Omental fat pad (tissue), 4 donors: ENCODE data around the gene ANKS3. TPM values are rescaled to one million over a fixed set of nuclear protein-coding genes. Genes with fewer than 3 reads are reported as not detected.
A peak's percentile ranks its signal among the peaks of the same experiment; 100 is the strongest.
"Not testable (repeated sequence)": the region's sequence is repeated elsewhere in the genome, so short reads cannot be mapped to it uniquely, and the experiment has no call there.

Experiments
- ATAC-seq: fragments of 150-250 bp; one replicate; pipeline ENCODE4 v1.9.1; 2016; ENCODE audit warnings: mild to moderate bottlenecking, moderate library complexity; ENCODE audit not compliant: low FRiP score
- DNase-seq: peaks from one replicate; pipeline ENCODE4 v3.0.0-alpha.2; 2019; ENCODE audit warnings: low spot score
- CTCF ChIP-seq, 3 donors: fragments of 450-650 bp; IDR thresholded peaks; one replicate each; pipeline ENCODE4 v1.5.1; 2016 to 2017; ENCODE audit warnings: antibody characterized with exemption in 3 of 3, mild to moderate bottlenecking in 3 of 3, moderate library complexity in 2 of 3
- small RNA-seq: library from RNA; depleted of rRNA; stranded (forward); fragments of <200 nt; gene quantifications from one replicate; pipeline ENCODE3, GENCODE V24; 2016
- total RNA-seq, 4 donors: library from RNA; depleted of rRNA; stranded (reverse); fragments of >200 nt; gene quantifications; one replicate each; pipeline ENCODE4 v1.1.0, GENCODE V29; 2016

The ANKS3 gene
- total RNA-seq, 4 donors from 2014 or later = 12.6 to 24.1 (median 17.2) TPM

- no peak for TF ChIP-seq CTCF (IDR thresholded peaks at IDR 0.05)
- no peak for DNase-seq
- no peak for ATAC-seq
Measured at GRCh38 chr16:4651827-4652226, 82.2 kb downstream of the ANKS3 start.

GRCh38 chr16:4650443-4651074 is 83.5 kb downstream of the ANKS3 start:
- DNase-seq = peak; percentile 62
- not testable (repeated sequence) for ATAC-seq

GRCh38 chr16:4649744-4650442 is 84.2 kb downstream of the ANKS3 start:
- TF ChIP-seq CTCF (IDR thresholded peaks at IDR 0.05) = no peak
- ATAC-seq (no peak), DNase-seq (no peak)

- DNase-seq = no peak
- TF ChIP-seq CTCF (IDR thresholded peaks at IDR 0.05) = no peak
- ATAC-seq = no peak
Measured at GRCh38 chr16:4648917-4649316, 85.2 kb downstream of the ANKS3 start.

- no peak for DNase-seq
- ATAC-seq = no peak
- no peak for TF ChIP-seq CTCF (IDR thresholded peaks at IDR 0.05)
Measured at GRCh38 chr16:4647644-4647980, 86.5 kb downstream of the ANKS3 start.

- DNase-seq (no peak), ATAC-seq (peak; percentile 26)
- TF ChIP-seq CTCF (IDR thresholded peaks at IDR 0.05) = no peak
Measured at GRCh38 chr16:4646773-4647643, 87.1 kb downstream of the ANKS3 start.

Small RNA genes lying within 50 kb of the gene (small RNA-seq; reads per million reads assigned to genes)
- not detected for gene MIR6769A
- gene RF00017 = not detected

Other genes starting within 250 kb of the ANKS3 start
- gene CDIP1, start 195.5 kb downstream of the ANKS3 start, total RNA-seq = 10 to 100 TPM; 12.7 to 18.8 (median 14.2) TPM
- gene C16orf96, start 177.9 kb downstream of the ANKS3 start, total RNA-seq = under 1 TPM in 2 of 4 donors, not detected in 2; 0.19 to 0.36 TPM
- gene UBALD1, start 119.4 kb downstream of the ANKS3 start, total RNA-seq = 10 to 100 TPM in 1 of 4 donors, 1 to 10 TPM in 3; 5.5 to 16.3 (median 6.7) TPM
- 10 to 100 TPM; 26.4 to 51.8 (median 31.4) TPM for gene MGRN1, start 109.4 kb downstream of the ANKS3 start, total RNA-seq
- 10 to 100 TPM; 12.4 to 26.8 (median 20.9) TPM for gene NUDT16L1, start 40.7 kb downstream of the ANKS3 start, total RNA-seq
- 1 to 10 TPM in 2 of 4 donors, under 1 TPM in 2; 0.31 to 1.1 (median 0.87) TPM for gene DNAAF8, start 266 bp upstream of the ANKS3 start, total RNA-seq
- gene ZNF500, start 32.9 kb upstream of the ANKS3 start, total RNA-seq = 10 to 100 TPM in 2 of 4 donors, 1 to 10 TPM in 2; 8.9 to 18.6 (median 10.9) TPM
- not detected for gene SEPTIN12, start 54.1 kb upstream of the ANKS3 start, total RNA-seq
- gene SMIM22, start 61.1 kb upstream of the ANKS3 start, total RNA-seq = not detected
- 1 to 10 TPM; 5.5 to 9.3 (median 8.0) TPM for gene ROGDI, start 68.4 kb upstream of the ANKS3 start, total RNA-seq
- 10 to 100 TPM; 44.4 to 56.0 (median 52.0) TPM for gene GLYR1, start 113.0 kb upstream of the ANKS3 start, total RNA-seq
- gene UBN1, start 113.2 kb upstream of the ANKS3 start, total RNA-seq = 10 to 100 TPM; 32.8 to 67.5 (median 41.1) TPM
- 10 to 100 TPM; 31.3 to 97.6 (median 59.5) TPM for gene PPL, start 202.9 kb upstream of the ANKS3 start, total RNA-seq
- gene SEC14L5, start 224.1 kb upstream of the ANKS3 start, total RNA-seq = 1 to 10 TPM in 1 of 4 donors, under 1 TPM in 3; 0.12 to 1.3 (median 0.45) TPM